ENCODE measurements around the gene ARID1A. TPM values are rescaled to one million over a fixed set of nuclear protein-coding genes. Genes with fewer than 3 reads are reported as not detected.

The ARID1A gene
- total and polyA plus RNA-seq, 2 donors (not counting 3 experiments of a cell fraction or from before 2014, with no cell fraction given) = 36.9 to 77.2 TPM

GRCh38 chr1:26831059-26831458 lies 135.2 kb downstream of the ARID1A start:
- H4K20me1 ChIP-seq (replicated peaks; ENCODE audit: control insufficient read depth, extremely low read depth, insufficient read depth, low read length) = no peaks in the 10 kb centered on the region
- dilution Hi-C loops (cut with MboI; ENCODE audit: extremely low pct_ligation_motif_present, low sequenced_read_pairs) (no loop called here), intact Hi-C loops (cut with micrococcal nuclease) (no loop called here)
- H3K9me1 ChIP-seq (replicated peaks; ENCODE audit: control insufficient read depth, extremely low read depth, insufficient read depth, low read length) = no peaks in the 10 kb centered on the region
- DNase-seq (ENCODE audit: low read depth, low spot score) (no peak), FAIRE-seq (no peak)
- ChIA-PET CTCF (interaction anchor here (0.6 to 1.4 kb wide), 3 partner anchors 10 to 229 kb away, joined by 3 to 4 read pairs (median 3); no protein-coding TSS in a partner anchor), POLR2A (no interaction called here)
- H3K4me3 ChIP-seq (replicated peaks in 1 of 3; ENCODE audit: insufficient read depth in 1 of 3, low read depth in 1 of 3, low read length in 3 of 3) = no peak overlapping the region
- H3K9ac ChIP-seq (replicated peaks; ENCODE audit: extremely low read depth, insufficient read depth, low read length) = no peak overlapping the region
- TF ChIP-seq CTCF (IDR thresholded peaks at IDR 0.05; ENCODE audit: extremely low read depth in 1 of 2, insufficient read depth in 1 of 2, low read depth in 1 of 2, low read length in 2 of 2) = no peak
- TF ChIP-seq GATA2 (IDR thresholded peaks at IDR 0.05; ENCODE audit: insufficient read depth, insufficient read length, low read depth, low read length) = no peak
- TF ChIP-seq POLR2AphosphoS5 (IDR thresholded peaks at IDR 0.05; ENCODE audit: insufficient read depth, low read depth, low read length) = no peak
- TF ChIP-seq FOS (IDR thresholded peaks at IDR 0.05; ENCODE audit: borderline replicate concordance, insufficient read depth, low read length) = no peak
- TF ChIP-seq JUN (IDR thresholded peaks at IDR 0.05; ENCODE audit: borderline replicate concordance, insufficient read depth, insufficient read length, low read depth) = no peak
- TF ChIP-seq EZH2 (IDR thresholded peaks at IDR 0.05; ENCODE audit: borderline replicate concordance, low read depth, low read length, severe bottlenecking) = no peak
- TF ChIP-seq MYC (IDR thresholded peaks at IDR 0.05; ENCODE audit: low read depth, low read length) = no peak
- TF ChIP-seq, protein P1, sequence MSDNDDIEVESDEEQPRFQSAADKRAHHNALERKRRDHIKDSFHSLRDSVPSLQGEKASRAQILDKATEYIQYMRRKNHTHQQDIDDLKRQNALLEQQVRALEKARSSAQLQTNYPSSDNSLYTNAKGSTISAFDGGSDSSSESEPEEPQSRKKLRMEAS (IDR thresholded peaks at IDR 0.05; ENCODE audit: insufficient read depth, insufficient read length) = no peak
- no peak for TF ChIP-seq POLR2A (IDR thresholded peaks at IDR 0.05; ENCODE audit: low read depth, low read length)
- H3K9me3 ChIP-seq (replicated peaks; ENCODE audit: control insufficient read depth, insufficient read depth, low read length) = no peaks in the 10 kb centered on the region
- no peak overlapping the region for H2AFZ ChIP-seq (ENCODE audit: low read depth, low read length)
- H3K79me2 ChIP-seq (ENCODE audit: control insufficient read depth, insufficient read depth, low read length) = peaks cover 26% of the 10 kb centered on the region
- no TSS peak for BruUV-seq (replicated peaks)
- H3K36me3 ChIP-seq (ENCODE audit: control insufficient read depth in 2 of 2, extremely low read depth in 1 of 2, insufficient read depth in 2 of 2, low read length in 2 of 2) = peaks cover 2 to 32% of the 10 kb centered on the region in 2 experiments
- H3K4me1 ChIP-seq (ENCODE audit: control insufficient read depth, extremely low read depth, insufficient read depth, low read length) = peaks cover 9% of the 10 kb centered on the region
- no peak overlapping the region for H3K4me2 ChIP-seq (ENCODE audit: insufficient read depth, low read length)
- no peak overlapping the region for H3K27ac ChIP-seq (ENCODE audit: insufficient read depth, low read depth, low read length)
- H3K27me3 ChIP-seq (ENCODE audit: control insufficient read depth in 2 of 2, insufficient read depth in 2 of 2, low read length in 2 of 2) = no peaks in the 10 kb centered on the region

Small RNAs within 50 kb of the gene (small RNA-seq; reads per million reads assigned to genes)
- gene AL627082.1 (ENCODE audit: insufficient read depth, insufficient read length, low read depth, low replicate concordance) (not detected), gene RN7SL165P (ENCODE audit: insufficient read depth, insufficient read length, low read depth, low replicate concordance) (not detected)

Other genes with a start within 250 kb of the ARID1A start
- 562 and 580 TPM in 2 replicates for gene HMGN2, start 223.6 kb upstream of the ARID1A start, total RNA-seq
- 183 and 240 TPM in 2 replicates for gene HMGN2, start 223.6 kb upstream of the ARID1A start, polyA plus RNA-seq
- 13.3 and 15.5 TPM in 2 replicates for gene RPS6KA1, start 166.3 kb upstream of the ARID1A start, total RNA-seq
- gene RPS6KA1, start 166.3 kb upstream of the ARID1A start, polyA plus RNA-seq = 6.7 and 7.2 TPM in 2 replicates
- gene PIGV, start 91.9 kb downstream of the ARID1A start, total RNA-seq = 6.0 and 7.5 TPM in 2 replicates
- gene PIGV, start 91.9 kb downstream of the ARID1A start, polyA plus RNA-seq = 11.9 and 13.3 TPM in 2 replicates
- 24.0 and 25.2 TPM in 2 replicates for gene ZDHHC18, start 130.7 kb downstream of the ARID1A start, total RNA-seq
- gene ZDHHC18, start 130.7 kb downstream of the ARID1A start, polyA plus RNA-seq = 47.3 and 48.2 TPM in 2 replicates
- 0.33 and 0.42 TPM in 2 replicates for gene SFN, start 167.1 kb downstream of the ARID1A start, total RNA-seq
- gene SFN, start 167.1 kb downstream of the ARID1A start, polyA plus RNA-seq = 0.08 and 0.14 TPM in 2 replicates
- 36.7 and 37.4 TPM in 2 replicates for gene GPN2, start 194.3 kb downstream of the ARID1A start, total RNA-seq
- gene GPN2, start 194.3 kb downstream of the ARID1A start, polyA plus RNA-seq = 21.9 and 44.8 TPM in 2 replicates
- gene GPATCH3, start 204.5 kb downstream of the ARID1A start, total RNA-seq = 14.8 and 17.7 TPM in 2 replicates
- gene GPATCH3, start 204.5 kb downstream of the ARID1A start, polyA plus RNA-seq = 10.3 and 12.1 TPM in 2 replicates
- gene NR0B2, start 218.0 kb downstream of the ARID1A start, total RNA-seq = not detected in 2 replicates
- not detected in 2 replicates for gene NR0B2, start 218.0 kb downstream of the ARID1A start, polyA plus RNA-seq
- gene NUDC, start 225.7 kb downstream of the ARID1A start, total RNA-seq = 95.0 and 102 TPM in 2 replicates
- 29.3 and 42.5 TPM in 2 replicates for gene NUDC, start 225.7 kb downstream of the ARID1A start, polyA plus RNA-seq